ENCODE measurements around the gene FMO1. TPM values are rescaled to one million over a fixed set of nuclear protein-coding genes. Genes with fewer than 3 reads are reported as not detected.
A peak's percentile ranks its signal among the peaks of the same experiment; 100 is the strongest.

The FMO1 gene
- total and polyA plus RNA-seq, 2 donors (not counting 1 experiment from before 2014, with no cell fraction given), result 0.22 TPM; not detected in 1

DNA sequence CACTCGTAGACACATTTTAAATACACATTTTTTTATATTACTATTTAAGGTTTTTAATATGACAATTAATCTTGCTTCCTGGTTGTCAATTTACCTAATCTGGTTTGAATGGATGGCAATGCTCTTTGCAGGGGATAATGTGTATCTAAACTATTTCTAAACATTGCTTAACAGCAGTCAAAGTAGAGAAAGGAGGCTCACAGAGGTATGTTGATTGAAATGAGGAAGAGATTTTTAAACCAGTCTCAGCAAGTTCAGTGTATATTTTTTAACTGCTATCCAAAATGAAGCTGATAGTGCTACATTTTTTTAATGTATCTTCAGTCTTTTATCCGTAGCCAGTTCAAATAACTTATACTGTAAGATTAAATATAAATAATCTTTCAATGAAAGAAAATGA, 17.4 kb downstream of the FMO1 start:
- H3K4me1 ChIP-seq (ENCODE audit: control insufficient read depth, extremely low read depth, insufficient read depth, low read length), result no peaks in the 10 kb centered on the region
- no peak for DNase-seq (ENCODE audit: low read depth in 2 of 2)
- no peak overlapping the region for H3K27ac ChIP-seq (ENCODE audit: insufficient read depth, low read length)
- no peak overlapping the region for H3K4me3 ChIP-seq (replicated peaks in 1 of 4; ENCODE audit: control extremely low read depth in 1 of 4, insufficient read depth in 1 of 4, low read depth in 3 of 4, low read length in 4 of 4)
- no peaks in the 10 kb centered on the region for H3K79me2 ChIP-seq (ENCODE audit: control insufficient read depth, insufficient read depth, low read length)
- H3K36me3 ChIP-seq (ENCODE audit: control insufficient read depth, insufficient read depth, low read length), result no peaks in the 10 kb centered on the region
- TF ChIP-seq EZH2 (IDR thresholded peaks at IDR 0.05; ENCODE audit: low read length, missing control alignments), result no peak
- TF ChIP-seq, protein P1, sequence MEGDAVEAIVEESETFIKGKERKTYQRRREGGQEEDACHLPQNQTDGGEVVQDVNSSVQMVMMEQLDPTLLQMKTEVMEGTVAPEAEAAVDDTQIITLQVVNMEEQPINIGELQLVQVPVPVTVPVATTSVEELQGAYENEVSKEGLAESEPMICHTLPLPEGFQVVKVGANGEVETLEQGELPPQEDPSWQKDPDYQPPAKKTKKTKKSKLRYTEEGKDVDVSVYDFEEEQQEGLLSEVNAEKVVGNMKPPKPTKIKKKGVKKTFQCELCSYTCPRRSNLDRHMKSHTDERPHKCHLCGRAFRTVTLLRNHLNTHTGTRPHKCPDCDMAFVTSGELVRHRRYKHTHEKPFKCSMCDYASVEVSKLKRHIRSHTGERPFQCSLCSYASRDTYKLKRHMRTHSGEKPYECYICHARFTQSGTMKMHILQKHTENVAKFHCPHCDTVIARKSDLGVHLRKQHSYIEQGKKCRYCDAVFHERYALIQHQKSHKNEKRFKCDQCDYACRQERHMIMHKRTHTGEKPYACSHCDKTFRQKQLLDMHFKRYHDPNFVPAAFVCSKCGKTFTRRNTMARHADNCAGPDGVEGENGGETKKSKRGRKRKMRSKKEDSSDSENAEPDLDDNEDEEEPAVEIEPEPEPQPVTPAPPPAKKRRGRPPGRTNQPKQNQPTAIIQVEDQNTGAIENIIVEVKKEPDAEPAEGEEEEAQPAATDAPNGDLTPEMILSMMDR (conservative IDR thresholded peaks at IDR 0.05 in 1 of 2, IDR thresholded peaks at IDR 0.05 in 1 of 2; ENCODE audit: low read depth in 1 of 2, low read length in 2 of 2), result no peak
- no peaks in the 10 kb centered on the region for H3K27me3 ChIP-seq (ENCODE audit: control insufficient read depth, insufficient read depth, low read length)
- no peak overlapping the region for H3K9ac ChIP-seq (ENCODE audit: insufficient read depth, low read length)
- H2AFZ ChIP-seq (ENCODE audit: low read length), result no peak overlapping the region
- H3K4me2 ChIP-seq (ENCODE audit: extremely low read depth, insufficient read depth, low read length), result no peak overlapping the region
- no peaks in the 10 kb centered on the region for H3K9me3 ChIP-seq (ENCODE audit: control insufficient read depth, insufficient read depth, low read depth, low read length)
- H4K20me1 ChIP-seq (ENCODE audit: control insufficient read depth, extremely low read depth, insufficient read depth, low read length), result no peaks in the 10 kb centered on the region

DNA sequence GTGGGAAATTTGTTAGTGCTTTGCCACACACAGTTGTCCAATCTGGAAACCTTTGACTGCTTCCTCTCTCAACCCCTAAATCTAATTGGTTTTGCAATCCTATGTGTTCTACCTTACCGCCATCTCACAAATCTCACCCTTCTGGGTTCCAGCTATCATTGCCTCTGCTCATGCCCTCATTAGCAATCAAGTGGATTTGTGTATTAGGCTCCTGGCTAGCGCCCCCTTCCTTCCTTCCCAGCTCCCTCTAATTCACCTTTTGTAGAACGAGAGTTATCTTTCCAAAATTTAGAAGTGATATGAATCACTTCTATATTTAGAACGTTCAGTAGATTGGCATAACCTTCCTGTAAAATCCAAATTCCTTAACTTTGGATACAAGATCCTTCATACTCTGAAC, 18.6 kb downstream of the FMO1 start:
- no peaks in the 10 kb centered on the region for H3K9me3 ChIP-seq (ENCODE audit: control insufficient read depth, insufficient read depth, low read depth, low read length)
- no peaks in the 10 kb centered on the region for H3K36me3 ChIP-seq (ENCODE audit: control insufficient read depth, insufficient read depth, low read length)
- no peak overlapping the region for H3K27ac ChIP-seq (ENCODE audit: insufficient read depth, low read length)
- H3K4me2 ChIP-seq (ENCODE audit: extremely low read depth, insufficient read depth, low read length), result no peak overlapping the region
- H3K9ac ChIP-seq (ENCODE audit: insufficient read depth, low read length), result no peak overlapping the region
- no peak overlapping the region for H3K4me3 ChIP-seq (replicated peaks in 1 of 4; ENCODE audit: control extremely low read depth in 1 of 4, insufficient read depth in 1 of 4, low read depth in 3 of 4, low read length in 4 of 4)
- H2AFZ ChIP-seq (ENCODE audit: low read length), result no peak overlapping the region
- no peaks in the 10 kb centered on the region for H3K4me1 ChIP-seq (ENCODE audit: control insufficient read depth, extremely low read depth, insufficient read depth, low read length)
- no peaks in the 10 kb centered on the region for H3K79me2 ChIP-seq (ENCODE audit: control insufficient read depth, insufficient read depth, low read length)
- TF ChIP-seq, protein P1 (conservative IDR thresholded peaks at IDR 0.05 in 1 of 2, IDR thresholded peaks at IDR 0.05 in 1 of 2; ENCODE audit: low read depth in 1 of 2, low read length in 2 of 2), result no peak
- no peak for TF ChIP-seq EZH2 (IDR thresholded peaks at IDR 0.05; ENCODE audit: low read length, missing control alignments)
- no peaks in the 10 kb centered on the region for H3K27me3 ChIP-seq (ENCODE audit: control insufficient read depth, insufficient read depth, low read length)
- DNase-seq (ENCODE audit: low read depth in 2 of 2), result no peak
- no peaks in the 10 kb centered on the region for H4K20me1 ChIP-seq (ENCODE audit: control insufficient read depth, extremely low read depth, insufficient read depth, low read length)

DNA sequence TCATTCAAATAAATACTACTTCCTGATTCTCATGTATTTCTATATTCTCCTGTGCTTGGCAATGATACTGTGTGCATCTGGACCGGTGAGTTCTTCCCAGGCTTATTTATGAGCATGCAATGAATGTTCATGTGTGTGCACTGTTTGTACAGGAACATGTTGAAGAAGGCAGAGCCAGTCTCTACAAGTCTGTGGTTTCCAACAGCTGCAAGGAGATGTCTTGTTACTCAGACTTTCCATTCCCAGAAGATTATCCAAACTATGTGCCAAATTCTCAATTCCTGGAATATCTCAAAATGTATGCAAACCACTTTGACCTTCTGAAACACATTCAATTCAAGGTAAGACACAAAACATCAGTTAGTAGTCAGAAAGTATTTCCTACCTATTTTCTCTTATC, 19.1 kb downstream of the FMO1 start:
- peak; percentile 14 to 61 for DNase-seq (ENCODE audit: low read depth in 2 of 2)
- no peak overlapping the region for H3K4me2 ChIP-seq (ENCODE audit: extremely low read depth, insufficient read depth, low read length)

More for the DNA sequence above, 19.1 kb downstream of the FMO1 start:
- Histone ChIP-seq H3K79me2 (ENCODE audit: control insufficient read depth, insufficient read depth, low read length) (no peaks in the 10 kb centered on the region), H2AFZ (ENCODE audit: low read length) (no peak overlapping the region), H3K4me3 (replicated peaks in 1 of 4; ENCODE audit: control extremely low read depth in 1 of 4, insufficient read depth in 1 of 4, low read depth in 3 of 4, low read length in 4 of 4) (no peak overlapping the region), H3K27ac (ENCODE audit: insufficient read depth, low read length) (no peak overlapping the region), H3K9ac (ENCODE audit: insufficient read depth, low read length) (no peak overlapping the region), H3K4me1 (ENCODE audit: control insufficient read depth, extremely low read depth, insufficient read depth, low read length) (no peaks in the 10 kb centered on the region), H3K36me3 (ENCODE audit: control insufficient read depth, insufficient read depth, low read length) (no peaks in the 10 kb centered on the region), H4K20me1 (ENCODE audit: control insufficient read depth, extremely low read depth, insufficient read depth, low read length) (no peaks in the 10 kb centered on the region), H3K27me3 (ENCODE audit: control insufficient read depth, insufficient read depth, low read length) (no peaks in the 10 kb centered on the region), H3K9me3 (ENCODE audit: control insufficient read depth, insufficient read depth, low read depth, low read length) (no peaks in the 10 kb centered on the region)
- TF ChIP-seq, protein P1 (conservative IDR thresholded peaks at IDR 0.05 in 1 of 2, IDR thresholded peaks at IDR 0.05 in 1 of 2; ENCODE audit: low read depth in 1 of 2, low read length in 2 of 2), result no peak
- no peak for TF ChIP-seq EZH2 (IDR thresholded peaks at IDR 0.05; ENCODE audit: low read length, missing control alignments)

Data from fibroblast of lung (primary cell).